HTERT RPE-1 (cell line): Measurements from ENCODE around the gene ZCCHC7.

Experiments
- in situ Hi-C: fragments of 300-500 bp; cut with MboI; formaldehyde crosslinking; loops from 4 replicates; pipeline ENCODE4 v1.14.3; 2020; ENCODE audit warnings: low sequenced_read_pairs

Gene ZCCHC7

DNA sequence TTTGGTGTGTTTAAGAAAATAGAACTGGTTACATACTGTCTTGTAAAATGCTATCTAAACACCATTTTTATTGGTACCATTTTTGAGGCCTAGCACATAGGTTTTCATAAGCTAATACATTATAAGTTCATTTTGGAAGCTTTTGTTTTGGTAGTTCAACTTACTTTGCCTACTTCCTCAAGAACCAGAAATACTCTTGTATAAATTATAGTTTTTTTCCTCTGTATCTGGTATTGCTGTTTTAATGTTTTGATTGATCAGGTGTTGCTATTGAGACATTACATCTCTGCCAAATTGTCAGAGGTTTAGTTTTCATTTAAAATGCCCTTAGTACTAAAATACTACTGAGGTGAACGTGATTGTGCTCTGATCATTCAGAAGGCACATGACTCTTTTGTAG is 211.5 kb downstream of the ZCCHC7 start:
- in situ Hi-C loops: no loop called here

DNA sequence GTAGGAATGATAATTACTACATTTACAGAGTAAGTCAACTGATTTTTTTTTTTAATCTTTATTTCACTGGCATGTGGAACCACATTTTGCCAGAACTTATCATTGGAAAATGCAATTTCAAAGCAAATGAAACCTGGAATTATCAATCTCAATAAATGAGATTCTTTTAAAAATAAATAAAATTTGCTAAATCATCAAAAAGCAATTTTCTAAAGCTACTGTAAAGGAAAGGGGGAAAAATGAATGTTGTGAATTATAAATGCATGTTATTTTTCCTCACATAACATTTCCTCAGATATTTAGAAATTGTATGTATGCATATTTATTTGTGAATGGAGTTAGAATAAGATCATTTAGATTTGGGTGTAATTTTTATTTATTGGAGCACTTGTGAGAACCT is 212.2 kb downstream of the ZCCHC7 start:
- in situ Hi-C loops: no loop called here

DNA sequence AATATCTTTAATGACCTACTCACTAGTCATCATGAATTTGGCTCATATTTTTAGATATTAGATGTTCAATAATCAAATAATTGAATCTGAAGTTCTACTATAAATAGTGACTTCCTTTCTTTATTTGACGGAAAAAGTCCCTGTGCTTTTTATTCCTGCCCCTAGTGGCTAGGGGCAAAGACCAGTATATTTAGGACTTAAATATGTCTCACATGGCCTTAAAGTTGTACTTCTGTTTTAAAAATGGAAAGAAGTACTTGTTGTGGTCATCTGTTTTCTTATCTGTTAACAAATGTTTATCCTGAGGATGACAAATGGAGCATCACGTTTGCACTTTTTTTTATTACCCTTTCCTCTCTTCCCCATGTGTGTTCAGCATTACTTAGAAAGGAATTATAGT is 212.9 kb downstream of the ZCCHC7 start:
- in situ Hi-C loops: no loop called here

DNA sequence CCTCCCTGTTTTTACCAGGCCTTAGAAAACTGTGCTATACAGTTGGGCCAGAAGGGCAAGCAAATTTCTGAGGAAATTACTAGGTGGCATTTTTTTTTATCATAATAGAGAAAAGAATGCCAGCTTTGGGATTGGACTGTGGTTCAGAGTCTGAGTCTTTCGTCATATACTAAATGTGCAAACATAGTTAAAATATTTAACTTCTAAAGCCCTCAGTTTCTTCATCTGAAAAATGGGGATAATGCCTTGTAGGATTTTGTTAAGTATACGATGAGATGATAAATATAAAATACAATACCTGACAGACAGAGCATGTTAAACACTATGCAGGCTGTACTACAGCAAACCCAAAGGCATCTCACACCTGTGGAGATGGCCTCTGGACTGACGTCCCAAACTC is 214.9 kb downstream of the ZCCHC7 start:
- in situ Hi-C loops: no loop called here

DNA sequence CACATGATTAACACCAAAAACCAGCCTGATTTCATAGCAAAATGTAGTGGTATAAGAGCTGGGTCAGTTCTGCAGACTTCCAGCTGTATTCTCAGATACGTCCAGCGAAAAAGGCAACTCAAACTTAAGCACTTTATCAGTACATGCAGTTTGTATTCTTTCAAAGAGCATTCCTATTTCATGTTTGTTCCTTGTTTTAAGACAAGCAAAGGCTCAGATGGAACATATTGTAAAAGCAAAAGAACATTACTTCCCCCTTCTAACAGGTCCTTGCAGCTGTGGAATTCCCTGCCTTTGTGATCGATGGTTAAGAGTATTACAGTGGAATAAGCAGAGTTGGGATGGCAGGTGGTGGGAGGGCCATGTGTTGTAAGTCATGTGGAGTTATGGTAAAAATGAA is 215.8 kb downstream of the ZCCHC7 start:
- in situ Hi-C loops: no loop called here

DNA sequence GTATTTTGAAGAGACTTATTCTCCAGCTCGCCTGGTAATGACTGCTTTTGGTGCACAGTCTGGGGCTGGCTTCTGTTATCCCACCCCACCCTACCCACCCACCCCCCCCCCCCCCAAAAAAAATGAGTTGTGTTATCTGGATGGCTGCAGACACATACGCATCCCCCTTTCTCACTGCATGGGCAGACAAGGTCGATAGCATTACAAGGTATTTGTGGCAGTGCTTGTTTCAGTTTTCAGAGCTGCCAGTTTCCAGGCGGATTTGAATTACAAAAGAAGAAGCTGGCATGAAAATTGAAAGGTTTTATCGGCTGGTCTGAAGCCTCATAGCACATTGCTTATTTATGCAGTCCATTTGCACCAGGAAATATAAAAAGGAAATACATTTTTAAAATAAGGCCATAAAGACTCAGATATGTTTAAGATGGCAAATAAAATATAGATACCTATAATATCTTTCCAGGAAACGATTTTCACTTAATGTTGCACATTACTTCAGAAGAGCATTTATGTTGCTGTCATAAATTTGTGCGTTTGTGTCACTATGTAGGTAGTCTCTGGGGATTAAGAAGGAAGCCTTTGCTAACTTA is 217.0 kb downstream of the ZCCHC7 start:
- in situ Hi-C loops: no loop called here

DNA sequence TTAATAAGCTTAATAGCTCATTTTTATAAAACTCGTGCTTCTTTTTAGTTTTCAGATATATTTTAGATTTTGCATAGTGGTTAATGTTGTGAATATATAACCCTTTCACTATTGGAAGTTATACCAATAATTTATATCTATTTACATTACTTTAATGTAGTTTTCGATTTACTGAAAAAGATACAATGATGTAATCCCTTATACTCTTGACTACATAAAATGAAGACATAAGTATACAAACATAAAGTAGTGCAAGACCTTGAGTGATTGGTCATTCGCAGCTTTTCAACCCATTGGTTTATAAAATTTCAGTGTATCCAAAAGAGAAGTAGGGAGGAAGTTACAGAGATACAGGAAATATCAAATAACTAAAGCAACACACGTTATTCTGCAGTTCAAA is 217.8 kb downstream of the ZCCHC7 start:
- in situ Hi-C loops: no loop called here

DNA sequence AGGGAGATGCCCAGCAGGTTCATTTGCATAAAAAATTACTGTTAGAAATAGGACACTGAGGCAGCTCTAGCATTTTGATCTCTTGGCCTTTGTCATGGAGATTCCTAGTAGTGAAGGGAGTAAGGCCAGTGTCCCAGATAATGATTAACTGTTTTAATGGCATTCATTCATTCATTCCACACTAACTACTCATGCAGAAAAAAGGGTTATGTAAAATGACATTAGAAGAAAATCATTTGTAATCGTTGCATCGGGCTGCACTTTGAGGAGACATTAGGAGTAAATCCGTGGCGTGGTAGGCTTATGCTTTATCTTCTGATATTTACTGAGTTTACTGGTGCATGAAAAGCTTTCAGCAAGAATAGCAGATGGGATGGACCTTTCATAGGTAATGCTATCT is 219.5 kb downstream of the ZCCHC7 start:
- in situ Hi-C loops: no loop called here

DNA sequence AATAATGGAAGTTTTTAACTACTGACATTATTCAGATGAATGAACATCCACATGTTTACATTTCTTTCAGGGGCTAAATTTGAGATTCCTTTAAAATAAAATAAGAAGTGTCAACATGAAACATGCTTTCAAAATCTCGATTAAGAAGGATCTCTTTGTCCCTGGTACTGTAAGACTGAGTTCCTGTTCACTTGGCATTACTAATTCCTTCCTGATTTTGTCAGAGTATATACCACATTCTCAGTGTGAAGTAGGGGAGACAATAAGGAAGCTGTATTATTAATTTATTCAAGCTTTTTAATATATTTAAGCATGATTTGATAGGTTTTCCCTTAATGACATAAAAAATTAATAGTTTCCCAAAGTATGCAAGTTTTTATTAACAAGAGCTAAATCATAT is 220.6 kb downstream of the ZCCHC7 start:
- in situ Hi-C loops: no loop called here

DNA sequence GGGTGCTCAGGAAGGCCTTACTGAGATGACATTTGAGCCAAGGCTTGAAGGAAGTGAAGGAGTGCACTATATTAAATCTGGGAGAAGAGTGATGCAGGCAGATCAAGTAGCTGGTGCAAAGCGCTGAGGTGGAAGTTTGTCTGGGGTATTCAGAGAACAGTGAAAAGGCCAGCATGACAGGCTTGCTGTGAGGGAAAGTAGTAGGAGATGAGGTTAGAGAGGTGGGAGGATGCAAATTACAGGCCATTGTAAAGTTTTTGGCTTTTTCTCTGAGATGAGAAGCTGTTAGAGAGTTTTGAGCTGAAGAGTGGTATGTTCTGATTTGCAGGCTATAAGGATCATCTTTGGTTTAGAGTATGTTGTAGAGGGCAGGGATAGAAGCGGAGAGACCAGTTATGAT is 221.3 kb downstream of the ZCCHC7 start:
- in situ Hi-C loops: no loop called here

DNA sequence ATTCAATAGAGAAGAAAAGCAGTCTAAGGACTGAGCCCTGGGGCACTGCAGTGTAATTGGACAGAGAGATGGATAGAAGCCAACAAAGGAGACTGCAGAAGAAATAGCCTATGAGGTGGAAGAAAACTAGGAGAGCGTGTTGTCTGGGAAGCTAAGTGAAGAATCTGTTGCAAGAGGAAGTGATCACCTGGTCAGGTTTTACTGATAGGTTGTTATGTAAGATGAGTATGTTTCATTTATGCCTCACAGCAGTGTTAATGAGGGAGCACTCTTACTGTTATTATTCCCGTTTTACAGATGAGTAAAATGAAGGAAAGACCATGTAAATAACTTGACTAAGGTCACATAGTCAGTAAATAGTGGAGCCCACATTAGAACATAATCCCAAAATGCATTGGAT is 222.1 kb downstream of the ZCCHC7 start:
- in situ Hi-C loops: no loop called here

DNA sequence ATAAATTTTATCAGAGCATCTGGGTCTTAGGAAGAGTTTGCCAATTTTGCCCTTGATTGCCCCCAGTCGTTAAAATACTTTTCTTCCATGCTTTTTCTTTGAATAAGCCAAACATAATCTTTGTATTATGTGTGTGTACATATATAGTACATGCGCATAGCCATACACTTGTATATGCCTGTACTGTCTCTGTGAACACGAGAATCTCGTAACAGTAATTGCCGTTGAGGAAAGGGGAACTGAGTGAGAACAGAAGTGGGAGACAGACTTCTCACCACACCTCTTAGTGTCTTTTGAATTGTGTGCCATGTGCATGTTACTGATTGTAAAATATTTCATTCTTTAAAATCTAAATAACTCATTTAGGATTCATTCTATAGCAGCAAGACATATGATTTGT is 222.5 kb downstream of the ZCCHC7 start:
- in situ Hi-C loops: no loop called here

DNA sequence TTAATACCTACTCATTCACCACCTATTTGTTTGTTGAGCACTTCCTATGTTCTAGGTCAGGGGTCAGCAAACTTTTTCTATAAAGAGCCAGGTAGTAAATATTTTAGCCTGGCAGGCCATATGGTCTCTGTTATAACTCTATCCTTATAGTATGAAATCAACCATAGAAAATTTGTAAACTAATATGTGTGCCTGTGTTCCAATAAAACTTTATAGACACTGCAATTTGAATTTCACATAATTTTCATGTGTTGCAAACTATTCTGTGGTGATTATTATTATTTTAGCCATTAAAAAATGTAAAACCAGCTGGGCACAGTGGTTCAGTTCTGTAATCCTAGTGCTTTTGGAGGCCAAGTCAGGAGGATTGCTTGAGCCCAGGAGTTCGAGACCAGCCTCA is 223.3 kb downstream of the ZCCHC7 start:
- in situ Hi-C loops: no loop called here

DNA sequence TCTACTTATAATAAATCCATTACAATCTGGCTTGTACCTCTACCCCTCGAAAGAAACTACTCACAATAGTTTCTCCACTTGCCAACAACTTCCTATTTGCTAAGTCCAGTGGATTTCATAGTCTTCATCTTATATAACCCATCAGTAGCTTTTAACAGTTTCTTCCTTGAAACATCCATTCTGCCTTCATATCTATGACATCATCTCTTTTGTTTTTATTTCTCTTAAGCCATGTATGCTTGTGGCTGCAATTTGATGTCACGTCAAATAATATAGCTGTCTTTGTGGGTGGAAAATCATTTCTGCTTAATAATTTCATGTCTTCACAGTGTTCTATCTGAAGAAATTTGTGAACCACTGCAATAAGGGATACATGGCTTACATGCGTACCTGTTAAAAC is 224.7 kb downstream of the ZCCHC7 start:
- in situ Hi-C loops: no loop called here

DNA sequence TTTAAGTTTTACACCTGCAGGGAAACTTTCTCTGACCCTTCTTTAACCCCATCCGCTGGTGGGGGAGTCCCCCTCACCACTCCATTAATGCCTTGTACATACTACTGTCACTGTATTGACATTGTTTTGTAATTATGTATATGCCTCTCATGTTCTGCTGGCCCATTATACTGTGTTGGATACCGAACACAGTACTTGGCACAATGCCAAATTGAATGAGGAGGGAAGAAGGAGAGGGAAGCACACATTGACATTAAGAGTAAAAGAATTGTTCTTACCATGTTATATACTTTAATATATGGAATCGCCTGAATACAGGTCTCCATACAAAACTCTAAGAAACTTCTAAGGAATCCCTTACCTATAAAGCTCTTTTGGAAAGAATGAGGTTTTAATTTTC is 228.5 kb downstream of the ZCCHC7 start:
- in situ Hi-C loops: no loop called here

DNA sequence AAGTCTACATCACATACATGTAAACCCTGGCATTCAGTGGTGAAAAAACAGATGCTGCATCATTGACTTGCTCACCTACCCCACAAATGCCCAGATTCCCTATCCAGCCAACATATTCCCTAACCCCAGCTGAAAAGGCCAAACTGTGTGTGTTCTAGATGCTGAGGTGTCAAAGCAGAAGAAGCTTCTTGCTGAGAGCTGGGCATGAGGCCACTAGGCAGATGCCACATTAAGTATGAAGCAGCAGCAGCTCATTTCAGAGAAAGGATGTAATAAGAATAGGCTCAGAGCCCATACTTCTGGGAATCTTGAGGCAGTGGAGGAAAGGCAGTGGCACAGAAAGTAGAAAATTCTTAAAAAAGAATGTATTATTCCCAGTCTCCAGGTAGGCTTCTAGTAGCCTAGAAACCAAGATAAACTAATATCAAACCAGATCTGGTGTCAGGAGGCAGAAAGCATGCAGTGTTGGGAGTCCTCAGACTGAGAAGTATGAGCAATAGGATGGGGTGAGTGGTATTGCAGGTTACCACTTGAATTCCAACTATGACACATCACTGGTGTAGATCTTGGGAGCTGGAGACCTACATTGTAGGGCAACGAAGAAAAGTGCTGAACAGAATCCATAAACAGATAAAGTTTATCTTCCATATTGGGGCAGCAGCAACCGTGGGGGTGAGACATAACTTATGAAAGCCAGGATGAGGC is 230.3 kb downstream of the ZCCHC7 start:
- in situ Hi-C loops: no loop called here

DNA sequence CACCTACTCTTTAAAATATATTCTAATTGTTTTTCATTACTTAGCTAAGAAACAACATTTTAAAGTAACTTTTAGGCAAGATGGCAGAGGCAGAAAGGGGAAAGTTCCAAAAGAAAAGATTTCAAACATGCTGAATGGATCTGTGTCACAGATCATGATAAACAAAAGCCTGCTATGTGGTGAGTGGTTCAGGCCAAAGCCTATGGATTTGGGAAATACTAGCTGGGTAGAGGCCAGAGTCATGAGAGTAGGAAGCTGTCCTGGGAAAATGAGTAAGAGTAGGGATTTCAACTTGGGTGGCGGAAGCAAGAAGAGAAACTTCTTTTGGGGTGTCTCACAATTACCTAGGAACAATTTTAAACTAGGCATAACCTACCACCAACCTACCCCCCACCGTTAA is 233.4 kb downstream of the ZCCHC7 start:
- in situ Hi-C loops: no loop called here

DNA sequence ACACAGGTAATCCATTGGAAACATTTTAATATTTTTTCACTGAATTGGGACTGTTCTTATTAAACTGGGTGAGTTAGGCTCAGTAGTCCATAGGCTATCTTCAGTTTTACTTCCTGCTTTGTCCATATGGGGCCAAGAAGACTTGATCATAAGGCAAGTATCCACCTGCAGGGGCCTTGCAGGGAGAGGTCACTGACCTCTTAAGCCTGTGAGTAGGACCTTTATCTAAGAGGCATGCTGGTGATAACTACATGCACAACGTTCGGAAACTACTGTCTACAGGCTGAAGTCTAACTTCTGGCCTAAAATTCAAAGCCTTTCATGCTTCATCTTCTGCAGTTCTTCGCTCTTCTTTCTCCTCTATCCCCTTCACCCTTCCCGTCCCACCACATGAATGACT is 242.1 kb downstream of the ZCCHC7 start:
- in situ Hi-C loops: no loop called here

DNA sequence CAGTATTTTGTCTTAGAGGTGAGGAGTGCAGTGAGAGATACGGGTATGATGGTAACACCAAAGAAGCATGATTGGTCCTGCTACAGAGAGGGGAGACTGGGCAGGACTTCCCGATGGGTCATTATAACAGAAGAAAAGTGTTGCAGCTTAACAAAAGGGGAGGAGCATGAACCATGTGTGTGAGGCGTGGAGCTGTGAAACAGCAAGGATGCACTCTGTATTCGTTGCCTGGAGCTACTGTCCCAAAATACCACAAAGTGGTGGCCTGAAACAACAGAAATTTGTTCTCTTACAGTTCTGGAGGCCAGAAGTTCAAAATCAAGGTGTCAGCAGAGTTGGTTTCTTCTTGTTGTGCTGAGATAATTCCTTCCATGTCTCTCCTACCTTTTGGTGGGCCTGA is 242.8 kb downstream of the ZCCHC7 start:
- in situ Hi-C loops: no loop called here

DNA sequence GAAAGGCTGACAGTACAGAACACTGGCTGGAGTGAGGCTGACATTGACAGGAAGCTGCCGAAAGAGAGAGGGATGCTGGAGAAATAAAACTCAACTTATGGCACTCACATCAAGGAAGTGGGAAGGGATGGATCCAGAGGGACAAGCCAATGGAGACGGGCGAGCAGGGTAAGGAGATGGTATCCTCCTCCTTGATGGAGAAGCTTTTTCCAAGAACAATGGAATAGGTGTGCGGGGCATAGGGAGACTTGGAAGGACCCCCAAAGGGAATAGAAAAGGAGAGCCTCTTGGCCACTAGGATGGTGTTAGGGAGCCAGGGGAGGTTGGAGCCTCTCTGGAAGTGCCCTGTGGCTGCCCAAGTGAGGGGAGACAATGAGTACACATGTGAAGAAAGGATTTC is 243.8 kb downstream of the ZCCHC7 start:
- in situ Hi-C loops: no loop called here

DNA sequence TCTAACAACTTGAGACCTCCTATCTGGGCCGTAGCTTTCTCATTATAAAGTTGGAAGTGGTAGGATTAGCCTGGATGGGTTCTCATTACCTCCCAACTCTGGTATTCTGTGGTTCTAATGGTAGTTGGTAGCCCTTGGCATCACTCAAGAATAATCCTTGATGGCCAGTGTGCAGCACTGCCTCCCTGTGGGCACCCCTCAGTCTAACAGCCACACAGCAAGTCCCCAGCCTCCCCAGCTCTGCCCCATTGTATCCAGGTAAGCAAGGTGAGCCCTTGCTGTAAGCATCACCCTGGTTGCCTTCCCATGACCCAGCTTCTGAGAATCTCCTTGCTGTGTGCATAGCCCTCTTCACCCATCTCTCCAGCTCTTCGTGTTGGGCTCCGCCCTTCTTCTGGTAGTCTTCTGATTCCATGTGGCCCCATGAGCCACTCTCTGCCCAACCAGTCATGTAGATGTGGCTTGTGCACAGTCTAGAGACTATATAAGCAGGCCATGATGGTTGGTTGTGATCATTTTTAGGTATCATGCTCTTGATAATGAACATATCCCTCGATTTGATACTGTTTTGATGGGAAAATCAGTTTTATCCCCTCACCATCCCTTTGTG is 244.5 kb downstream of the ZCCHC7 start:
- in situ Hi-C loops: no loop called here

DNA sequence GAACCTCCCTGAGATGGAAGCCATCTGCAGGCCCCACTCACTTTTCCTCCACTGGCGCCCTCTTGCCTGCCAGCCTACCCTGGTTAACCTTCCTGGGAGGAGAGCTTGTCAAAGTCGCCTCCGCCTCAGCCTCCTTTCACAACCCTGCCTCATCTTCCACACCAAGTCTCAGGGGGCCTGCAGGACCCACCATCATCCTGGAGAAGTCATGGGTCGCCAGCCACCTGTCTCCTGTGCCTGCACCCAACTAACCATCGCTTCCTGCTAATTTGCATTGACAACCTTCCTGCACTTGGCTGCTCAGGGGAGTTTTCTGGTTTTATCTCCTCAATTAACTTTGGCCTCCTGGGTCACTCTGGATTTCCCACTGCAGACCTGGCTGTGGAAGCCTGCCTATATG is 249.3 kb downstream of the ZCCHC7 start:
- in situ Hi-C loops: no loop called here

DNA sequence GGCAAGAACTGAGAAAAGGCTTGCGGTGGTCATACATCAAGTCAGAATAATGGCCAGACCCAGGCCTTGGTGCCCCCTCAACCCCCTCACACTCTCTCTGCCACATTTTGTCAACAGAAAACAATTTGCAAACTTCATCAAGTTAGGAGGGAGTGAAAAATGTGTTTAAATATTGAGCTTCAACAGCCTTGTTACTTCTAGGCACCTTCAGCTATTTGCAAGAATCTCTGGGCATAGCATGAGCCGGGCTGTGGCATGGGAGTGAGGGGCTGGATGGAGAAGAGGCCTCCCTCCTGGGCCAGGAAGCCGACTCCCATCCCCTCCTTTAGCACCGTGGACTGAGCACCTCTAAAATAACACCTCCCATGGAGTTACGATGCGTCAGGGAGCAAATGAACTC is 249.9 kb downstream of the ZCCHC7 start:
- in situ Hi-C loops: no loop called here
